Astrocyte (in vitro differentiated cells and primary cell): Measurements from ENCODE around the gene MEAK7. TPM values are rescaled to one million over a fixed set of nuclear protein-coding genes. Genes with fewer than 3 reads are reported as not detected.

ENCODE experiments used
- DNase-seq: peaks from one replicate; pipeline ENCODE4 v3.0.0-alpha.2; 2010; ENCODE audit warnings: low read depth
- FAIRE-seq: peaks from 2 replicates; lab custom pipeline; 2011; peaks lifted over from hg19 to GRCh38; lab: Jason Lieb, UNC
- H2AFZ ChIP-seq: 2 replicates; pipeline ENCODE4 v1.6.0; 2012; ENCODE audit warnings: low read depth, low read length, inconsistent platforms
- H3K27ac ChIP-seq: 2 replicates; pipeline ENCODE4 v1.5.1; 2011; ENCODE audit warnings: low read depth, low read length, inconsistent platforms
- H3K27me3 ChIP-seq: 2 replicates; pipeline ENCODE4 v1.6.0; 2011; ENCODE audit warnings: low read length, inconsistent platforms; ENCODE audit not compliant: insufficient read depth
- H3K36me3 ChIP-seq: 2 replicates; pipeline ENCODE4 v1.5.1; 2011; ENCODE audit warnings: low read length, inconsistent platforms; ENCODE audit not compliant: insufficient read depth
- H3K4me1 ChIP-seq: 2 replicates; pipeline ENCODE4 v1.5.1; 2011; ENCODE audit warnings: low read length, inconsistent platforms; ENCODE audit not compliant: insufficient read depth
- H3K4me2 ChIP-seq: 2 replicates; pipeline ENCODE4 v1.6.0; 2012; ENCODE audit warnings: low read length, inconsistent platforms
- H3K4me3 ChIP-seq: 2 replicates; pipeline ENCODE4 v1.5.1; 2011; ENCODE audit warnings: low read depth, mild to moderate bottlenecking, low read length, inconsistent platforms; ENCODE audit not compliant: insufficient read depth
- H3K79me2 ChIP-seq: 2 replicates; pipeline ENCODE4 v1.6.0; 2012; ENCODE audit warnings: mild to moderate bottlenecking, low read length, inconsistent platforms; ENCODE audit not compliant: insufficient read depth
- H3K9ac ChIP-seq: 2 replicates; pipeline ENCODE4 v1.6.0; 2012; ENCODE audit warnings: mild to moderate bottlenecking, low read length, inconsistent platforms
- H3K9me3 ChIP-seq: 2 replicates; pipeline ENCODE4 v1.5.1; 2012; ENCODE audit warnings: low read depth, mild to moderate bottlenecking, low read length, inconsistent platforms; ENCODE audit not compliant: insufficient read depth
- H4K20me1 ChIP-seq: 2 replicates; pipeline ENCODE4 v1.6.0; 2012; ENCODE audit warnings: low read length, inconsistent platforms; ENCODE audit not compliant: insufficient read depth
- H3K27ac Mint-ChIP-seq: one replicate; pipeline ENCODE4 v1.8.0; 2021; ENCODE audit warnings: mild to moderate bottlenecking, mixed read lengths; ENCODE audit not compliant: unreplicated experiment
- H3K27me3 Mint-ChIP-seq: one replicate; pipeline ENCODE4 v1.8.0; 2021; ENCODE audit warnings: low read depth, mixed read lengths; ENCODE audit not compliant: unreplicated experiment
- H3K36me3 Mint-ChIP-seq: one replicate; pipeline ENCODE4 v1.8.0; 2021; ENCODE audit warnings: low read depth, mixed read lengths; ENCODE audit not compliant: unreplicated experiment
- H3K4me1 Mint-ChIP-seq: one replicate; pipeline ENCODE4 v1.8.0; 2021; ENCODE audit warnings: low read depth, mixed read lengths; ENCODE audit not compliant: unreplicated experiment
- H3K4me3 Mint-ChIP-seq: one replicate; pipeline ENCODE4 v1.8.0; 2021; ENCODE audit warnings: mild to moderate bottlenecking, moderate library complexity, mixed read lengths; ENCODE audit not compliant: unreplicated experiment
- H3K9me3 Mint-ChIP-seq: one replicate; pipeline ENCODE4 v1.8.0; 2021; ENCODE audit warnings: mild to moderate bottlenecking, mixed read lengths; ENCODE audit not compliant: unreplicated experiment
- CTCF ChIP-seq: IDR thresholded peaks from 2 replicates; pipeline ENCODE4 v1.5.1; 2011; ENCODE audit warnings: low read depth, mild to moderate bottlenecking, inconsistent platforms, low read length, moderate library complexity; ENCODE audit not compliant: insufficient read depth
- EZH2 ChIP-seq: IDR thresholded peaks from 2 replicates; pipeline ENCODE4 v1.6.1; 2012; ENCODE audit warnings: mild to moderate bottlenecking, low read length, inconsistent platforms; ENCODE audit not compliant: insufficient read depth
- total RNA-seq: library from RNA; stranded (reverse); gene quantifications from 2 replicates; pipeline ENCODE4 v1.2.1, GENCODE V29; 2021

MEAK7 gene
- total RNA-seq, 1 donor from 2014 or later = 41.3 TPM

DNA sequence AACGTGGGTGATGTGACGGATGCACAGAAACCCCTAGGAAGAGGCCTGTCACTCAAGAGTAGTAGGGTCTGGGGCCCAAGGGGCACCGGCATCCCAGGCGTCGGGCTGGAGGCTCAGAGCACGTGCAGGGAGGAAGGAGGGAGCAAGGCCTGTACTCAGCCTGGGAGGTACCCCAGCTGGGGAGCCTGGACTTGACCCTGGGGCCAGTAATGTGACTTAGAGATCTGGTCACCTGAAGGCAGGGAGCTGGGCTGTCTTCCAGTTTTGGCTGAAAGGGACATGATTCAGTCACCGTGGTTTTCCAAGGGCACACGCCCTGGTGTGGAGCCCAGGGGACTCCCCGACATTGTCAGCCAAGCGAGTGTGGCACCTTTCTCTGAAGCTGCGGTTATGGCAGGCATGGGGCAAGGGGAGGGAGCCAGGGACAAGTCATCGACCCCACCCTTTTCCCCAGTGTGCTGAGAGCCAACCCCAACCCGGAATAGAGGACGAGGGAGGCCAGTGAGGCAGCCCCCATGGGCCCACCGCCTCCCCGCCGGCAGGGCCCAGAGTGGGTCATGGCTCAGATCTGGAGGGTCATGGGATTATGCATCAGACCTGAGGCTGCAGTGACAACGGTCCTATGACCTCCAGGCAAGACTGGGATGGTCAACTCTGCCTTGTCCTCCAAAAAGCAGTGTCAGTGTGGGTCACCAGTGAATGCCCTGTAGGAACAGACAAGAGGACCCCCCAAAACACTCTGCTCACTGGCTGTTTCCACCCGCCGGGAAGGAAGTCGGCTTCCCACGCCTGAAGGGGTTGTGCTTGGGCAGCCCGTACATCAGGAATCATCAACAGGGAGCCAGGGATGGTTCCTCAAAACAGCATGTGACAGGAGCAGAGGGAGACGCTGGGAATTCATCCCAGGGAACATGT is 41.9 kb downstream of the MEAK7 start:
- Mint-ChIP-seq H3K36me3 (peaks cover 51% of the 10 kb centered on the region), H3K27me3 (no peaks in the 10 kb centered on the region), H3K9me3 (peaks cover 7% of the 10 kb centered on the region), H3K4me3 (no peak overlapping the region), H3K27ac (no peak overlapping the region), H3K4me1 (no peaks in the 10 kb centered on the region)
- no peaks in the 10 kb centered on the region for H3K4me1 ChIP-seq
- FAIRE-seq = no peak
- no peak overlapping the region for H2AFZ ChIP-seq
- H3K9ac ChIP-seq = no peak overlapping the region
- peaks cover 2% of the 10 kb centered on the region for H3K9me3 ChIP-seq
- H3K27ac ChIP-seq = no peak overlapping the region
- TF ChIP-seq EZH2 = no peak
- TF ChIP-seq CTCF = no peak
- peaks cover 11% of the 10 kb centered on the region for H3K36me3 ChIP-seq
- no peak for DNase-seq
- no peak overlapping the region for H3K4me3 ChIP-seq
- no peaks in the 10 kb centered on the region for H3K27me3 ChIP-seq
- H3K79me2 ChIP-seq = no peaks in the 10 kb centered on the region
- H4K20me1 ChIP-seq = peaks cover 37% of the 10 kb centered on the region
- H3K4me2 ChIP-seq = no peak overlapping the region

DNA sequence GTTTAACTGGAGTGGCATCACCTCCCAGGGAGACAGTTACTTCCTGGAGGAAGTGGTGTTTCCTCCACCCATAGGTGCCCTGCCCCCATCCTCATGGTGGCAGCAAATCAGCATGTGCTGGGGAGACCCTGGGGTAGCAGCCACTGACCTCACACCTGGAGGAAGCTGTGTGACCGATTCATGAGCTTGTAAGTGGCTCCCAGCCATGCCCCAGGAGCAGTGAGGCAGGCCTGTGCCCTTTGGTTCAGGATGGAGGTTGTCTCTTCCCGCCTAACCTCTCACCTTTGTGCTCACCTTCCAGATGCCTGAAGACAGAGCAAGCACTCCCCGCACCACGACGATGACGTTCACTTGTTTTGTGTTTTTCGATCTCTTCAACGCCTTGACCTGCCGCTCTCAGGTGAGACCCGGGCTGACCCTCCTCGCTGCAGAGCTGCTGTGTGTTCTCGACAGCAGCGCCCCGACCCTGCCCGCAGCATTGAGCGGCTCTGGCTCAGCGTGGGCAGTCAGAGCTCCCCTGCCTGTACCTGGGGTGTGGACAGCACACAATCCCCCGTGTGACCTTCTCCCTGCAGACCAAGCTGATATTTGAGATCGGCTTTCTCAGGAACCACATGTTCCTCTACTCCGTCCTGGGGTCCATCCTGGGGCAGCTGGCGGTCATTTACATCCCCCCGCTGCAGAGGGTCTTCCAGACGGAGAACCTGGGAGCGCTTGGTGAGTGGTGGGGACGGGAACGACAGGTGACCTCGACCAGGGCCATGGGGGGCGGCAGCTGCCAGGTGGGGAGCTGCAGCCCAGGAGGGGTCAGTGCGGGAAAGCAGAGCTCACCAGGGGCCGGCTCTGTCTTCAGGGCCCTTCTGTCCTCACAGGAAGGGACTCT is 42.8 kb downstream of the MEAK7 start:
- H4K20me1 ChIP-seq = peaks cover 32% of the 10 kb centered on the region
- no peak overlapping the region for H2AFZ ChIP-seq
- H3K4me3 ChIP-seq = no peak overlapping the region
- H3K9me3 ChIP-seq = no peaks in the 10 kb centered on the region
- no peak for FAIRE-seq
- no peak for DNase-seq
- H3K4me3 Mint-ChIP-seq = no peak overlapping the region
- no peak overlapping the region for H3K27ac ChIP-seq
- H3K9me3 Mint-ChIP-seq = peaks cover 3% of the 10 kb centered on the region
- H3K36me3 Mint-ChIP-seq = peaks cover 44% of the 10 kb centered on the region
- H3K4me1 Mint-ChIP-seq = no peaks in the 10 kb centered on the region
- no peaks in the 10 kb centered on the region for H3K4me1 ChIP-seq
- peaks cover 3% of the 10 kb centered on the region for H3K36me3 ChIP-seq
- H3K27ac Mint-ChIP-seq = peak overlapping the region; percentile 87
- H3K9ac ChIP-seq = no peak overlapping the region
- H3K27me3 ChIP-seq = no peaks in the 10 kb centered on the region
- TF ChIP-seq EZH2 (no peak), CTCF (no peak)
- no peaks in the 10 kb centered on the region for H3K27me3 Mint-ChIP-seq
- H3K79me2 ChIP-seq = no peaks in the 10 kb centered on the region
- no peak overlapping the region for H3K4me2 ChIP-seq
